ENCODE data around the gene VPS52.
A peak's percentile ranks its signal among the peaks of the same experiment; 100 is the strongest.

The VPS52 gene

DNA sequence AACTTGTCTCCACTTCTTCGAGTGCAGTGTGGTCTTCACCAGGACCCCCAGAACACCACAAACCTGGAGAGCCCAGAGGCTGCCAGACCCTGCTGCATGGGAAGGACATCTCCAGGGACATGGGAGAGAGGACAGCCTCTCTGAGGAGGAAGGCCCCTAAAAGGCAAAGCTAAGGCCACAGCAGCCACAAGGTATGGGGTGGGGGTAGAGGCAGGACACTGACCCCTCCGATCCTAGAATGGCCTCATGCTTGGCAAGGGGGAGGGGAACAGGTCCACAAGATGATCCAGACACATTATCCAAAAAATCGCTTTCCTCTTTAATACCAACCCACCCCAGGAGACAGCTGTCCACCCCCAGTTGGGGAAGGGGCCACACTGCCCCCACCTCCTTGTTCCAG, 7.1 kb upstream of the VPS52 start:
- Histone ChIP-seq H3K36me3 (ENCODE audit: control insufficient read depth, insufficient read depth, low read length) (peaks cover 14% of the 10 kb centered on the region), H2BK120ac (ENCODE audit: low read depth, low read length) (no peak overlapping the region), H3K4me1 (ENCODE audit: control insufficient read depth, low read depth, low read length) (peaks cover 6% of the 10 kb centered on the region), H3K27me3 (ENCODE audit: insufficient read depth, low read length, poor library complexity) (no peaks in the 10 kb centered on the region), H3K27ac (ENCODE audit: low read depth, low read length) (no peak overlapping the region), H3K18ac (ENCODE audit: low read length) (no peak overlapping the region), H3K4me2 (ENCODE audit: low read length) (no peak overlapping the region), H2BK15ac (replicated peaks; ENCODE audit: low read depth) (no peak overlapping the region), H3K56ac (ENCODE audit: low read length) (no peak overlapping the region), H3K4me3 (ENCODE audit: low read length) (no peak overlapping the region), H2BK5ac (ENCODE audit: low read length) (no peak overlapping the region), H3K79me1 (ENCODE audit: low read length) (peaks cover 6% of the 10 kb centered on the region), H3K23ac (ENCODE audit: low read length) (no peak overlapping the region), H4K8ac (ENCODE audit: low read depth, low read length) (no peak overlapping the region), H3K9ac (ENCODE audit: low read length) (no peak overlapping the region), H4K5ac (ENCODE audit: low read length) (no peak overlapping the region), H2AK5ac (ENCODE audit: low read length) (no peak overlapping the region), H3K79me2 (ENCODE audit: control insufficient read depth, insufficient read depth, low read length) (peaks cover 15% of the 10 kb centered on the region), H3K4ac (ENCODE audit: low read depth, low read length) (no peak overlapping the region)
- no CpG with 5 or more reads among the region's 3 CpGs for WGBS (ENCODE audit: extremely low coverage, insufficient coverage, low lambda C conversion rate)
- no peak for DNase-seq

- WGBS (ENCODE audit: extremely low coverage, insufficient coverage, low lambda C conversion rate), result no CpG with 5 or more reads among the region's 9 CpGs
- H3K4me1 ChIP-seq (ENCODE audit: control insufficient read depth, low read depth, low read length), result peaks cover 6% of the 10 kb centered on the region
These were observed 6.7 kb upstream of the VPS52 start for GRCh38 chr6:33278392-33278741.

GRCh38 chr6:33277663-33278391, 6.2 kb upstream of the VPS52 start:
- H4K5ac ChIP-seq (ENCODE audit: low read length), result no peak overlapping the region
- no peak overlapping the region for H3K4ac ChIP-seq (ENCODE audit: low read depth, low read length)
- no peaks in the 10 kb centered on the region for H3K27me3 ChIP-seq (ENCODE audit: insufficient read depth, low read length, poor library complexity)
- H3K4me1 ChIP-seq (ENCODE audit: control insufficient read depth, low read depth, low read length), result peaks cover 6% of the 10 kb centered on the region
- peak overlapping the region; percentile 90 for H3K56ac ChIP-seq (ENCODE audit: low read length)
- H3K18ac ChIP-seq (ENCODE audit: low read length), result peak overlapping the region; percentile 52
- peak overlapping the region; percentile 51 for H2AK5ac ChIP-seq (ENCODE audit: low read length)
- no CpG with 5 or more reads among the region's 39 CpGs for WGBS (ENCODE audit: extremely low coverage, insufficient coverage, low lambda C conversion rate)
- peak overlapping the region; percentile 91 for H3K4me2 ChIP-seq (ENCODE audit: low read length)
- no peak overlapping the region for H4K8ac ChIP-seq (ENCODE audit: low read depth, low read length)
- peak overlapping the region; percentile 100 for H3K9ac ChIP-seq (ENCODE audit: low read length)
- H3K27ac ChIP-seq (ENCODE audit: low read depth, low read length), result peak overlapping the region; percentile 94
- peak overlapping the region; percentile 17 for H2BK5ac ChIP-seq (ENCODE audit: low read length)
- peaks cover 25% of the 10 kb centered on the region for H3K79me2 ChIP-seq (ENCODE audit: control insufficient read depth, insufficient read depth, low read length)
- peaks cover 17% of the 10 kb centered on the region for H3K36me3 ChIP-seq (ENCODE audit: control insufficient read depth, insufficient read depth, low read length)
- no peak overlapping the region for H2BK15ac ChIP-seq (replicated peaks; ENCODE audit: low read depth)
- peak overlapping the region; percentile 42 for H3K4me3 ChIP-seq (ENCODE audit: low read length)
- H3K79me1 ChIP-seq (ENCODE audit: low read length), result peaks cover 6% of the 10 kb centered on the region
- H2BK120ac ChIP-seq (ENCODE audit: low read depth, low read length), result no peak overlapping the region
- DNase-seq, result no peak
- H3K23ac ChIP-seq (ENCODE audit: low read length), result peak overlapping the region; percentile 45

More at GRCh38 chr6:33278392-33278741, 6.7 kb upstream of the VPS52 start:
- Histone ChIP-seq H3K27me3 (ENCODE audit: insufficient read depth, low read length, poor library complexity) (no peaks in the 10 kb centered on the region), H3K36me3 (ENCODE audit: control insufficient read depth, insufficient read depth, low read length) (peaks cover 15% of the 10 kb centered on the region), H3K27ac (ENCODE audit: low read depth, low read length) (no peak overlapping the region), H3K9ac (ENCODE audit: low read length) (peak overlapping the region; percentile 100), H4K5ac (ENCODE audit: low read length) (no peak overlapping the region), H2AK5ac (ENCODE audit: low read length) (no peak overlapping the region), H3K23ac (ENCODE audit: low read length) (no peak overlapping the region), H3K56ac (ENCODE audit: low read length) (peak overlapping the region; percentile 90), H3K79me1 (ENCODE audit: low read length) (peaks cover 6% of the 10 kb centered on the region), H2BK15ac (replicated peaks; ENCODE audit: low read depth) (no peak overlapping the region), H3K4me2 (ENCODE audit: low read length) (no peak overlapping the region), H2BK5ac (ENCODE audit: low read length) (no peak overlapping the region), H3K4me3 (ENCODE audit: low read length) (no peak overlapping the region), H4K8ac (ENCODE audit: low read depth, low read length) (no peak overlapping the region), H3K18ac (ENCODE audit: low read length) (no peak overlapping the region), H2BK120ac (ENCODE audit: low read depth, low read length) (no peak overlapping the region), H3K4ac (ENCODE audit: low read depth, low read length) (no peak overlapping the region), H3K79me2 (ENCODE audit: control insufficient read depth, insufficient read depth, low read length) (peaks cover 19% of the 10 kb centered on the region)
- DNase-seq, result no peak

GRCh38 chr6:33276864-33277662, 5.4 kb upstream of the VPS52 start, which contains the start of gene B3GALT4:
Gene B3GALT4 (plus strand): TSS chr6:33277123. CDS start chr6:33277420, 297 bp downstream.
- H3K18ac ChIP-seq (ENCODE audit: low read length), result peak within 1 kb of the TSS; percentile 52
- peak within 1 kb of the TSS; percentile 94 for H3K56ac ChIP-seq (ENCODE audit: low read length)
- peak within 1 kb of the TSS; percentile 100 for H3K9ac ChIP-seq (ENCODE audit: low read length)
- H2BK15ac ChIP-seq (replicated peaks; ENCODE audit: low read depth), result no peak within 1 kb of the TSS
- H3K27ac ChIP-seq (ENCODE audit: low read depth, low read length), result peak within 1 kb of the TSS; percentile 94
- H3K4me3 ChIP-seq (ENCODE audit: low read length), result peak within 1 kb of the TSS; percentile 46
- no peak within 1 kb of the TSS for H4K5ac ChIP-seq (ENCODE audit: low read length)
- H3K36me3 ChIP-seq (ENCODE audit: control insufficient read depth, insufficient read depth, low read length), result peaks cover 17% of the 10 kb centered on the region
- H3K79me2 ChIP-seq (ENCODE audit: control insufficient read depth, insufficient read depth, low read length), result peaks cover 32% of the 10 kb centered on the region
- H2BK120ac ChIP-seq (ENCODE audit: low read depth, low read length), result no peak within 1 kb of the TSS
- DNase-seq, result peak; percentile 97
- peak within 1 kb of the TSS; percentile 28 for H3K4ac ChIP-seq (ENCODE audit: low read depth, low read length)
- H4K8ac ChIP-seq (ENCODE audit: low read depth, low read length), result no peak within 1 kb of the TSS
- no CpG with 5 or more reads among the region's 80 CpGs for WGBS (ENCODE audit: extremely low coverage, insufficient coverage, low lambda C conversion rate)
- H3K4me1 ChIP-seq (ENCODE audit: control insufficient read depth, low read depth, low read length), result peaks cover 6% of the 10 kb centered on the region
- H3K23ac ChIP-seq (ENCODE audit: low read length), result peak within 1 kb of the TSS; percentile 80
- peak within 1 kb of the TSS; percentile 59 for H2BK5ac ChIP-seq (ENCODE audit: low read length)
- peak within 1 kb of the TSS; percentile 51 for H2AK5ac ChIP-seq (ENCODE audit: low read length)
- peak within 1 kb of the TSS; percentile 91 for H3K4me2 ChIP-seq (ENCODE audit: low read length)
- H3K27me3 ChIP-seq (ENCODE audit: insufficient read depth, low read length, poor library complexity), result no peaks in the 10 kb centered on the region
- peaks cover 8% of the 10 kb centered on the region for H3K79me1 ChIP-seq (ENCODE audit: low read length)

GRCh38 chr6:33276581-33276863, 4.8 kb upstream of the VPS52 start:
- H4K8ac ChIP-seq (ENCODE audit: low read depth, low read length), result no peak overlapping the region
- H3K4me1 ChIP-seq (ENCODE audit: control insufficient read depth, low read depth, low read length), result peaks cover 6% of the 10 kb centered on the region
- H3K27me3 ChIP-seq (ENCODE audit: insufficient read depth, low read length, poor library complexity), result no peaks in the 10 kb centered on the region
- no peak overlapping the region for H2AK5ac ChIP-seq (ENCODE audit: low read length)
- no peak overlapping the region for H3K23ac ChIP-seq (ENCODE audit: low read length)
- H3K27ac ChIP-seq (ENCODE audit: low read depth, low read length), result peak overlapping the region; percentile 94
- peak overlapping the region; percentile 83 for H3K4me2 ChIP-seq (ENCODE audit: low read length)
- H2BK5ac ChIP-seq (ENCODE audit: low read length), result peak overlapping the region; percentile 59
- peak overlapping the region; percentile 100 for H3K9ac ChIP-seq (ENCODE audit: low read length)
- H3K18ac ChIP-seq (ENCODE audit: low read length), result no peak overlapping the region
- H2BK120ac ChIP-seq (ENCODE audit: low read depth, low read length), result no peak overlapping the region
- DNase-seq, result no peak
- H3K36me3 ChIP-seq (ENCODE audit: control insufficient read depth, insufficient read depth, low read length), result peaks cover 17% of the 10 kb centered on the region
- H3K56ac ChIP-seq (ENCODE audit: low read length), result peak overlapping the region; percentile 94
- peaks cover 34% of the 10 kb centered on the region for H3K79me2 ChIP-seq (ENCODE audit: control insufficient read depth, insufficient read depth, low read length)
- H3K4ac ChIP-seq (ENCODE audit: low read depth, low read length), result no peak overlapping the region
- H2BK15ac ChIP-seq (replicated peaks; ENCODE audit: low read depth), result no peak overlapping the region
- H3K79me1 ChIP-seq (ENCODE audit: low read length), result peaks cover 8% of the 10 kb centered on the region
- H3K4me3 ChIP-seq (ENCODE audit: low read length), result peak overlapping the region; percentile 46
- H4K5ac ChIP-seq (ENCODE audit: low read length), result no peak overlapping the region
